G401.6 (cell line): ENCODE data around the gene MLC1.

Source experiments
- FAIRE-seq: peaks from 2 replicates; lab custom pipeline; 2012; peaks lifted over from hg19 to GRCh38; lab: Jason Lieb, UNC

Gene MLC1

GRCh38 chr22:50015451-50016307, 69.5 kb downstream of the MLC1 start:
- no peak for FAIRE-seq

GRCh38 chr22:50014655-50015401, 70.4 kb downstream of the MLC1 start:
- no peak for FAIRE-seq

- FAIRE-seq: no peak
Observed at GRCh38 chr22:50014053-50014501, 71.1 kb downstream of the MLC1 start.

GRCh38 chr22:50012211-50013181, 72.7 kb downstream of the MLC1 start, which contains the start of gene IL17REL:
Gene IL17REL (minus strand): TSS chr22:50012765. CDS start chr22:50012646, 119 bp downstream.
- FAIRE-seq: no peak

- FAIRE-seq: no peak
Observed at GRCh38 chr22:50011447-50012210, 73.6 kb downstream of the MLC1 start.

GRCh38 chr22:50010676-50011446, 74.4 kb downstream of the MLC1 start:
- no peak for FAIRE-seq

- no peak for FAIRE-seq
Observed at GRCh38 chr22:50009765-50010675, 75.2 kb downstream of the MLC1 start.
